ENCODE results near the gene C12orf57. TPM values are rescaled to one million over a fixed set of nuclear protein-coding genes. Genes with fewer than 3 reads are reported as not detected.

The C12orf57 gene
- total and polyA plus RNA-seq, 2 of the 13 experiments (the other 11 are each of a cell fraction or from before 2014, with no cell fraction given): 84.0 to 287 TPM

GRCh38 chr12:6937481-6938352 is 6.1 kb upstream of the C12orf57 start (continued):
- TF ChIP-seq YEATS2 (CRISPR knock-in tag; IDR thresholded peaks at IDR 0.05; ENCODE audit: borderline replicate concordance) (peak; percentile 98), ZNF143 (CRISPR knock-in tag; IDR thresholded peaks at IDR 0.05) (peak; percentile 33; the same call in 1 of the 2 replicates), MTA3 (CRISPR knock-in tag; IDR thresholded peaks at IDR 0.05) (no peak), ELF3 (CRISPR knock-in tag; IDR thresholded peaks at IDR 0.05) (peak; percentile 95), GFI1 (CRISPR knock-in tag; IDR thresholded peaks at IDR 0.05; ENCODE audit: borderline replicate concordance) (no peak), NRL (CRISPR knock-in tag; IDR thresholded peaks at IDR 0.05; ENCODE audit: borderline replicate concordance) (peak; percentile 94), HNF1B (CRISPR knock-in tag; IDR thresholded peaks at IDR 0.05) (peak; percentile 94), KDM5B (CRISPR knock-in tag; IDR thresholded peaks at IDR 0.05; ENCODE audit: borderline replicate concordance) (peak; percentile 71; the same call in 1 of the 2 replicates), SP140L (CRISPR knock-in tag; IDR thresholded peaks at IDR 0.05; ENCODE audit: borderline replicate concordance) (no peak), ZNF766 (CRISPR knock-in tag; IDR thresholded peaks at IDR 0.05; ENCODE audit: borderline replicate concordance) (peak; percentile 71; the same call in 1 of the 2 replicates), ZNF709 (CRISPR knock-in tag; IDR thresholded peaks at IDR 0.05) (peak; percentile 95), ZNF777 (CRISPR knock-in tag; IDR thresholded peaks at IDR 0.05) (no peak), NR2F1 (CRISPR knock-in tag; IDR thresholded peaks at IDR 0.05) (no peak), TIGD3 (CRISPR knock-in tag; IDR thresholded peaks at IDR 0.05; ENCODE audit: borderline replicate concordance) (no peak)
- TF ChIP-seq, protein P1, sequence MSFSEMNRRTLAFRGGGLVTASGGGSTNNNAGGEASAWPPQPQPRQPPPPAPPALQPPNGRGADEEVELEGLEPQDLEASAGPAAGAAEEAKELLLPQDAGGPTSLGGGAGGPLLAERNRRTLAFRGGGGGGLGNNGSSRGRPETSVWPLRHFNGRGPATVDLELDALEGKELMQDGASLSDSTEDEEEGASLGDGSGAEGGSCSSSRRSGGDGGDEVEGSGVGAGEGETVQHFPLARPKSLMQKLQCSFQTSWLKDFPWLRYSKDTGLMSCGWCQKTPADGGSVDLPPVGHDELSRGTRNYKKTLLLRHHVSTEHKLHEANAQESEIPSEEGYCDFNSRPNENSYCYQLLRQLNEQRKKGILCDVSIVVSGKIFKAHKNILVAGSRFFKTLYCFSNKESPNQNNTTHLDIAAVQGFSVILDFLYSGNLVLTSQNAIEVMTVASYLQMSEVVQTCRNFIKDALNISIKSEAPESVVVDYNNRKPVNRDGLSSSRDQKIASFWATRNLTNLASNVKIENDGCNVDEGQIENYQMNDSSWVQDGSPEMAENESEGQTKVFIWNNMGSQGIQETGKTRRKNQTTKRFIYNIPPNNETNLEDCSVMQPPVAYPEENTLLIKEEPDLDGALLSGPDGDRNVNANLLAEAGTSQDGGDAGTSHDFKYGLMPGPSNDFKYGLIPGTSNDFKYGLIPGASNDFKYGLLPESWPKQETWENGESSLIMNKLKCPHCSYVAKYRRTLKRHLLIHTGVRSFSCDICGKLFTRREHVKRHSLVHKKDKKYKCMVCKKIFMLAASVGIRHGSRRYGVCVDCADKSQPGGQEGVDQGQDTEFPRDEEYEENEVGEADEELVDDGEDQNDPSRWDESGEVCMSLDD (CRISPR knock-in tag; IDR thresholded peaks at IDR 0.05; ENCODE audit: borderline replicate concordance): no peak
- TF ChIP-seq, protein P2, sequence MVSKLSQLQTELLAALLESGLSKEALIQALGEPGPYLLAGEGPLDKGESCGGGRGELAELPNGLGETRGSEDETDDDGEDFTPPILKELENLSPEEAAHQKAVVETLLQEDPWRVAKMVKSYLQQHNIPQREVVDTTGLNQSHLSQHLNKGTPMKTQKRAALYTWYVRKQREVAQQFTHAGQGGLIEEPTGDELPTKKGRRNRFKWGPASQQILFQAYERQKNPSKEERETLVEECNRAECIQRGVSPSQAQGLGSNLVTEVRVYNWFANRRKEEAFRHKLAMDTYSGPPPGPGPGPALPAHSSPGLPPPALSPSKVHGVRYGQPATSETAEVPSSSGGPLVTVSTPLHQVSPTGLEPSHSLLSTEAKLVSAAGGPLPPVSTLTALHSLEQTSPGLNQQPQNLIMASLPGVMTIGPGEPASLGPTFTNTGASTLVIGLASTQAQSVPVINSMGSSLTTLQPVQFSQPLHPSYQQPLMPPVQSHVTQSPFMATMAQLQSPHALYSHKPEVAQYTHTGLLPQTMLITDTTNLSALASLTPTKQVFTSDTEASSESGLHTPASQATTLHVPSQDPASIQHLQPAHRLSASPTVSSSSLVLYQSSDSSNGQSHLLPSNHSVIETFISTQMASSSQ (IDR thresholded peaks at IDR 0.05; ENCODE audit: low read depth): no peak; the same call in 1 of the 2 replicates
- TF ChIP-seq, protein P2 (CRISPR knock-in tag; IDR thresholded peaks at IDR 0.05; ENCODE audit: borderline replicate concordance): peak; percentile 53; the same call in 1 of the 2 replicates
